CD14-positive monocyte (primary cell): ENCODE data around the gene JMJD7. TPM values are rescaled to one million over a fixed set of nuclear protein-coding genes. Genes with fewer than 3 reads are reported as not detected.

ENCODE experiments used
- DNase-seq, 3 donors: peaks; one replicate each; pipeline ENCODE4 v3.0.0-alpha.2; 2011 to 2022
- H2AFZ ChIP-seq: 2 replicates; pipeline ENCODE4 v1.6.0; 2012; ENCODE audit warnings: mild to moderate bottlenecking, low read depth, low read length, inconsistent platforms; ENCODE audit not compliant: insufficient read depth, poor library complexity, severe bottlenecking
- H3K27ac ChIP-seq, 2 donors: 1 replicate in 1 of 2; 2 replicates in 1 of 2; pipeline ENCODE4 v1.5.1; 2012 to 2013; ENCODE audit warnings: low read length in 2 of 2, control low read depth in 1 of 2, inconsistent platforms in 1 of 2, low read depth in 1 of 2, mild to moderate bottlenecking in 1 of 2
- H3K27me3 ChIP-seq, 2 donors: one replicate each; pipeline versions ENCODE4 v1.6.0 to v1.6.1; 2011 to 2013; ENCODE audit warnings: low read length in 2 of 2; ENCODE audit not compliant: control insufficient read depth in 2 of 2, insufficient read depth in 2 of 2
- H3K36me3 ChIP-seq, 2 donors: replicated peaks in 1 of 2; 1 replicate in 1 of 2; 2 replicates in 1 of 2; pipeline versions ENCODE4 v1.5.1 to v1.6.1; 2012 to 2013; ENCODE audit warnings: low read length in 2 of 2, control low read depth in 1 of 2, inconsistent platforms in 1 of 2, mild to moderate bottlenecking in 1 of 2; ENCODE audit not compliant: insufficient read depth in 2 of 2, control insufficient read depth in 1 of 2
- H3K4me1 ChIP-seq, 2 donors: 1 replicate in 1 of 2; 2 replicates in 1 of 2; pipeline versions ENCODE4 v1.5.1 to v1.6.1; 2012 to 2013; ENCODE audit warnings: low read length in 2 of 2, control low read depth in 1 of 2, inconsistent platforms in 1 of 2, mild to moderate bottlenecking in 1 of 2, moderate library complexity in 1 of 2; ENCODE audit not compliant: insufficient read depth in 2 of 2, control insufficient read depth in 1 of 2
- H3K4me2 ChIP-seq: replicated peaks from 2 replicates; pipeline ENCODE3; 2012; ENCODE audit warnings: low read length, moderate library complexity, mild to moderate bottlenecking; ENCODE audit not compliant: poor library complexity, severe bottlenecking; ENCODE audit errors: extremely low read depth
- H3K4me3 ChIP-seq, 3 experiments: fragments of 200-600 bp in 1 of 3; sonication (generic) in 1 of 3; replicated peaks in 1 of 3; 1 replicate in 2 of 3; 2 replicates in 1 of 3; pipeline ENCODE4 v1.5.1; 2011 to 2013; ENCODE audit warnings: low read length in 3 of 3, mild to moderate bottlenecking in 3 of 3, control low read depth in 2 of 3, low read depth in 2 of 3, inconsistent platforms in 1 of 3, moderate library complexity in 1 of 3
- H3K79me2 ChIP-seq: 2 replicates; pipeline ENCODE4 v1.6.0; 2012; ENCODE audit warnings: mild to moderate bottlenecking, control low read depth, inconsistent platforms, low read length, moderate library complexity; ENCODE audit not compliant: insufficient read depth
- H3K9ac ChIP-seq: 2 replicates; pipeline ENCODE4 v1.6.0; 2017; ENCODE audit warnings: low read length, mild to moderate bottlenecking; ENCODE audit not compliant: insufficient read depth, poor library complexity, severe bottlenecking
- H3K9me3 ChIP-seq, 2 donors: replicated peaks in 1 of 2; 1 replicate in 1 of 2; 2 replicates in 1 of 2; pipeline versions ENCODE4 v1.5.1 to v1.6.1; 2012 to 2013; ENCODE audit warnings: low read length in 2 of 2, control low read depth in 1 of 2; ENCODE audit not compliant: control insufficient read depth in 1 of 2, insufficient read depth in 1 of 2
- H4K20me1 ChIP-seq: 2 replicates; pipeline ENCODE4 v1.6.0; 2012; ENCODE audit warnings: mild to moderate bottlenecking, low read length, control low read depth, moderate library complexity; ENCODE audit not compliant: insufficient read depth
- H3K27ac Mint-ChIP-seq, 7 donors: one replicate each; pipeline ENCODE4 v1.8.0; 2020; ENCODE audit warnings: mild to moderate bottlenecking in 7 of 7, mixed read lengths in 7 of 7, moderate library complexity in 6 of 7, inconsistent platforms in 2 of 7
- H3K27me3 Mint-ChIP-seq, 3 donors: one replicate each; pipeline ENCODE4 v1.8.0; 2021 to 2022; ENCODE audit warnings: low read depth in 3 of 3, mild to moderate bottlenecking in 3 of 3, mixed read lengths in 3 of 3, moderate library complexity in 3 of 3, inconsistent platforms in 1 of 3
- H3K36me3 Mint-ChIP-seq, 2 donors: one replicate each; pipeline ENCODE4 v1.8.0; 2020; ENCODE audit warnings: mixed read lengths in 2 of 2, inconsistent platforms in 1 of 2, mild to moderate bottlenecking in 1 of 2
- H3K4me1 Mint-ChIP-seq: one replicate; pipeline ENCODE4 v1.8.0; 2020; ENCODE audit warnings: mild to moderate bottlenecking, mixed read lengths
- H3K4me3 Mint-ChIP-seq, 2 donors: one replicate each; pipeline ENCODE4 v1.8.0; 2020; ENCODE audit warnings: mild to moderate bottlenecking in 2 of 2, mixed read lengths in 2 of 2, moderate library complexity in 1 of 2
- H3K9me3 Mint-ChIP-seq, 7 donors: one replicate each; pipeline ENCODE4 v1.8.0; 2020 to 2022; ENCODE audit warnings: mixed read lengths in 7 of 7, mild to moderate bottlenecking in 6 of 7, moderate library complexity in 6 of 7, inconsistent platforms in 2 of 7
- CTCF ChIP-seq: fragments of 200-600 bp; IDR thresholded peaks from one replicate; pipeline ENCODE4 v1.8.0; 2022; ENCODE audit warnings: antibody characterized with exemption, mild to moderate bottlenecking
- WGBS: methylation state at CpG from one replicate; pipeline ENCODE4 v1.1.5; 2013; ENCODE audit warnings: missing lambda C conversion rate; ENCODE audit not compliant: insufficient coverage; 5-methylcytosine and 5-hydroxymethylcytosine counted together
- intact Hi-C, 2 donors: fragments of 100-400 bp; cut with micrococcal nuclease; formaldehyde crosslinking; loops; one replicate each; pipeline versions ENCODE4 v1.15.0 to v1.15.1; 2023
- polyA plus RNA-seq, 3 donors: library from polyadenylated mRNA; depleted of rRNA in 1 of 3; unstranded in 2 of 3; stranded (reverse) in 1 of 3; fragments of 300-500 nt in 2 of 3; fragments of >200 nt in 1 of 3; fragmentation: Illumina TruSeq in 2 of 3; gene quantifications; 1 replicate in 2 of 3; 2 replicates in 1 of 3; pipeline ENCODE4 v1.2.3, GENCODE V29; 2012 to 2021

The JMJD7 gene
- polyA plus RNA-seq, 3 donors: 11.3 to 18.8 (median 15.2) TPM

GRCh38 chr15:41880156-41880877 lies 52.4 kb downstream of the JMJD7 start:
- Mint-ChIP-seq H3K4me3 (peak overlapping the region in 1 of 2 donors; percentile 42), H3K27me3 (peaks cover 27 to 36% (median 29%) of the 10 kb centered on the region in 3 donors), H3K4me1 (peaks cover 10% of the 10 kb centered on the region), H3K9me3 (peaks cover 0 to 5% (median 0%) of the 10 kb centered on the region in 7 donors), H3K27ac (no peak overlapping the region), H3K36me3 (peaks cover 6 to 13% of the 10 kb centered on the region in 2 donors)
- no peak for TF ChIP-seq CTCF
- 97% methylated on average over 8 of the region's 10 CpGs for WGBS
- Histone ChIP-seq H3K27me3 (peaks cover 4 to 31% of the 10 kb centered on the region in 2 donors), H4K20me1 (no peaks in the 10 kb centered on the region), H3K4me1 (peaks cover 0 to 2% of the 10 kb centered on the region in 2 donors), H3K4me2 (no peak overlapping the region), H3K27ac (no peak overlapping the region), H3K79me2 (no peaks in the 10 kb centered on the region), H3K4me3 (no peak overlapping the region), H3K9ac (no peak overlapping the region), H3K36me3 (no peaks in the 10 kb centered on the region), H2AFZ (no peak overlapping the region), H3K9me3 (no peaks in the 10 kb centered on the region)
- no peak for DNase-seq
- intact Hi-C loops: no loop called here

GRCh38 chr15:41881086-41881485 lies 53.2 kb downstream of the JMJD7 start:
- no peaks in the 10 kb centered on the region for H4K20me1 ChIP-seq
- peak overlapping the region in 1 of 2 donors; percentile 79 for H3K4me3 Mint-ChIP-seq
- no peak overlapping the region for H3K4me3 ChIP-seq
- peaks cover 27 to 34% (median 29%) of the 10 kb centered on the region in 3 donors for H3K27me3 Mint-ChIP-seq
- no peak for TF ChIP-seq CTCF
- H3K36me3 Mint-ChIP-seq: peaks cover 6 to 13% of the 10 kb centered on the region in 2 donors
- intact Hi-C loops: no loop called here
- H3K9me3 ChIP-seq: no peaks in the 10 kb centered on the region
- DNase-seq: no peak
- H2AFZ ChIP-seq: no peak overlapping the region
- no peak overlapping the region for H3K27ac ChIP-seq
- no peaks in the 10 kb centered on the region for H3K36me3 ChIP-seq
- no peaks in the 10 kb centered on the region for H3K79me2 ChIP-seq
- H3K4me1 Mint-ChIP-seq: peaks cover 10% of the 10 kb centered on the region
- WGBS: 83% methylated on average over 8 of the region's 8 CpGs
- H3K27ac Mint-ChIP-seq: peak overlapping the region in 1 of 7 donors; percentile 27
- H3K9me3 Mint-ChIP-seq: peaks cover 0 to 5% (median 0%) of the 10 kb centered on the region in 7 donors
- no peak overlapping the region for H3K4me2 ChIP-seq
- no peak overlapping the region for H3K9ac ChIP-seq
- H3K4me1 ChIP-seq: peaks cover 0 to 2% of the 10 kb centered on the region in 2 donors
- H3K27me3 ChIP-seq: peaks cover 4 to 31% of the 10 kb centered on the region in 2 donors
